HepG2 (cell line): ENCODE results near the gene FOXA1. TPM values are rescaled to one million over a fixed set of nuclear protein-coding genes. Genes with fewer than 3 reads are reported as not detected.

Experiments used
- ATF5 ChIP-seq: sonication (generic); formaldehyde crosslinking; IDR thresholded peaks from 2 replicates; pipeline ENCODE4 v1.4.0; 2020; ENCODE audit warnings: mild to moderate bottlenecking, low read depth, missing genetic modification reagents
- DBP ChIP-seq: sonication (generic); formaldehyde crosslinking; IDR thresholded peaks from 2 replicates; pipeline ENCODE4 v1.4.0; 2020; ENCODE audit warnings: missing genetic modification reagents; ENCODE audit errors: not compliant biosample characterization
- E2F1 ChIP-seq: sonication (generic); formaldehyde crosslinking; IDR thresholded peaks from 2 replicates; pipeline ENCODE4 v1.5.0; 2020; ENCODE audit warnings: missing genetic modification reagents
- FOXK1 ChIP-seq: sonication (generic); formaldehyde crosslinking; IDR thresholded peaks from 2 replicates; pipeline ENCODE4 v1.4.0; 2020; ENCODE audit warnings: low read depth, missing genetic modification reagents, borderline replicate concordance
- GFI1 ChIP-seq: sonication (generic); formaldehyde crosslinking; IDR thresholded peaks from 2 replicates; pipeline ENCODE4 v1.5.0; 2020; ENCODE audit warnings: missing genetic modification reagents, mild to moderate bottlenecking, borderline replicate concordance
- GLMP ChIP-seq: sonication (generic); formaldehyde crosslinking; IDR thresholded peaks from 2 replicates; pipeline ENCODE4 v1.9.0; 2021; ENCODE audit warnings: missing genetic modification reagents, mild to moderate bottlenecking, borderline replicate concordance
- HOXA9 ChIP-seq: sonication (generic); formaldehyde crosslinking; IDR thresholded peaks from 2 replicates; pipeline ENCODE4 v1.8.1; 2022; ENCODE audit warnings: missing genetic modification reagents, mild to moderate bottlenecking, moderate library complexity, borderline replicate concordance
- PHF20 ChIP-seq: sonication (generic); formaldehyde crosslinking; IDR thresholded peaks from 2 replicates; pipeline ENCODE4 v1.5.0; 2020; ENCODE audit warnings: mild to moderate bottlenecking, missing genetic modification reagents
- RCOR2 ChIP-seq: IDR thresholded peaks from 2 replicates; pipeline ENCODE4 v1.6.1; 2016; ENCODE audit warnings: missing biosample characterization, missing genetic modification reagents
- SMYD3 ChIP-seq: sonication (generic); formaldehyde crosslinking; IDR thresholded peaks from 2 replicates; pipeline ENCODE4 v1.8.1; 2023; ENCODE audit warnings: mild to moderate bottlenecking, missing genetic modification reagents
- SOX13 ChIP-seq, 3 experiments: fragments of 450-650 bp in 1 of 3; sonication (generic) in 1 of 3; formaldehyde crosslinking in 1 of 3; IDR thresholded peaks in 2 of 3; conservative IDR thresholded peaks in 1 of 3; 2 replicates each; pipeline versions ENCODE4 v1.5.0 to v1.6.1; 2016 to 2020; ENCODE audit warnings: antibody characterized with exemption in 1 of 3, mild to moderate bottlenecking in 1 of 3, missing compliant biosample characterization in 1 of 3, missing genetic modification reagents in 1 of 3, moderate library complexity in 1 of 3
- SOX6 ChIP-seq, 2 experiments: fragments of 450-650 bp in 1 of 2; sonication (generic) in 1 of 2; formaldehyde crosslinking in 1 of 2; IDR thresholded peaks; 2 replicates each; pipeline versions ENCODE4 v1.4.0 to v1.6.1; 2017 to 2020; ENCODE audit warnings: antibody characterized with exemption in 1 of 2, mild to moderate bottlenecking in 1 of 2, missing genetic modification reagents in 1 of 2
- STAG1 ChIP-seq: sonication (generic); formaldehyde crosslinking; IDR thresholded peaks from 2 replicates; pipeline ENCODE4 v1.4.0; 2020; ENCODE audit warnings: missing genetic modification reagents
- TARDBP ChIP-seq: sonication (generic); formaldehyde crosslinking; IDR thresholded peaks from 2 replicates; pipeline ENCODE4 v1.8.0; 2022; ENCODE audit warnings: mild to moderate bottlenecking, missing genetic modification reagents
- ZFP36 ChIP-seq: fragments of 150-350 bp; IDR thresholded peaks from 2 replicates; pipeline ENCODE4 v1.6.1; 2018; ENCODE audit warnings: borderline replicate concordance, low read length, low read depth; ENCODE audit not compliant: partially characterized antibody
- ZNF17 ChIP-seq: sonication (generic); formaldehyde crosslinking; IDR thresholded peaks from 2 replicates; pipeline ENCODE4 v1.5.0; 2020; ENCODE audit warnings: mild to moderate bottlenecking, missing genetic modification reagents
- ZNF253 ChIP-seq: sonication (generic); formaldehyde crosslinking; IDR thresholded peaks from 2 replicates; pipeline ENCODE4 v1.8.0; 2022; ENCODE audit warnings: mild to moderate bottlenecking, missing genetic modification reagents, borderline replicate concordance
- ZNF343 ChIP-seq: sonication (generic); formaldehyde crosslinking; IDR thresholded peaks from 2 replicates; pipeline ENCODE4 v1.4.0; 2020; ENCODE audit warnings: mild to moderate bottlenecking, missing genetic modification reagents
- ZNF670 ChIP-seq: sonication (generic); formaldehyde crosslinking; IDR thresholded peaks from 2 replicates; pipeline ENCODE4 v1.8.0; 2022; ENCODE audit warnings: mild to moderate bottlenecking, missing genetic modification reagents, borderline replicate concordance
- ZSCAN21 ChIP-seq: sonication (generic); formaldehyde crosslinking; IDR thresholded peaks from 2 replicates; pipeline ENCODE4 v1.8.0; 2022; ENCODE audit warnings: mild to moderate bottlenecking, missing genetic modification reagents, moderate library complexity, borderline replicate concordance
- polyA plus RNA-seq, 8 experiments: library from polyadenylated mRNA; depleted of rRNA in 3 of 8; stranded (reverse) in 7 of 8; unstranded in 1 of 8; fragments of >200 nt; fragmentation: Illumina TruSeq in 4 of 8; extraction: Trizol in 4 of 8; gene quantifications; 2 replicates each; pipeline versions ENCODE4 v1.2.1 to v1.2.3, GENCODE V29; 2011 to 2016; ENCODE audit warnings: low read depth in 4 of 8, missing spikeins in 1 of 8, mixed read lengths in 1 of 8; ENCODE audit not compliant: insufficient read depth in 1 of 8
- total RNA-seq, 5 experiments: library from RNA; depleted of rRNA; stranded (reverse); fragments of >200 nt; fragmentation: Illumina TruSeq; extraction: Trizol; gene quantifications; 2 replicates each; pipeline ENCODE4 v1.2.3, GENCODE V29; 2016; ENCODE audit warnings: low read depth in 1 of 5
- TF ChIP-seq, protein P1 (sequence below): sonication (generic); formaldehyde crosslinking; IDR thresholded peaks from 2 replicates; pipeline ENCODE4 v1.5.0; 2020; ENCODE audit warnings: missing genetic modification reagents

FOXA1 gene
- total and polyA plus RNA-seq, 2 of the 13 experiments (the other 11 are each of a cell fraction or from before 2014, with no cell fraction given): 43.4 to 58.6 TPM

- TF ChIP-seq ZNF253 (CRISPR knock-in tag) (no peak; the same call in 1 of the 2 replicates), TARDBP (CRISPR knock-in tag) (peak; percentile 93), GFI1 (peak; percentile 83; the same call in 1 of the 2 replicates), ZNF17 (CRISPR knock-in tag) (no peak), ATF5 (CRISPR knock-in tag) (no peak; the same call in 1 of the 2 replicates), RCOR2 (CRISPR knock-in tag) (peak; percentile 47; the same call in 1 of the 2 replicates), SOX13 (IDR thresholded peaks at IDR 0.05) (peak; percentile 10; the same call in 1 of the 2 replicates), SOX13 (CRISPR knock-in tag; conservative IDR thresholded peaks at IDR 0.05 in 1 of 2, IDR thresholded peaks at IDR 0.05 in 1 of 2) (peak in 1 of 2 experiments; percentile 72; a peak in 2 of 4 replicates), HOXA9 (CRISPR knock-in tag) (no peak), GLMP (CRISPR knock-in tag) (no peak), E2F1 (CRISPR knock-in tag) (peak; percentile 94), STAG1 (CRISPR knock-in tag) (peak; percentile 41), DBP (CRISPR knock-in tag) (peak; percentile 88), PHF20 (CRISPR knock-in tag) (peak; percentile 59; the same call in 1 of the 2 replicates), ZFP36 (no peak), SOX6 (IDR thresholded peaks at IDR 0.05) (no peak), SOX6 (CRISPR knock-in tag; IDR thresholded peaks at IDR 0.05) (peak; percentile 56; the same call in 1 of the 2 replicates), ZNF343 (CRISPR knock-in tag) (peak; percentile 98), SMYD3 (CRISPR knock-in tag) (peak; percentile 96), ZNF670 (peak; percentile 33; the same call in 1 of the 2 replicates), FOXK1 (CRISPR knock-in tag) (peak; percentile 51), ZSCAN21 (CRISPR knock-in tag) (no peak; the same call in 1 of the 2 replicates)
- TF ChIP-seq, protein P1, sequence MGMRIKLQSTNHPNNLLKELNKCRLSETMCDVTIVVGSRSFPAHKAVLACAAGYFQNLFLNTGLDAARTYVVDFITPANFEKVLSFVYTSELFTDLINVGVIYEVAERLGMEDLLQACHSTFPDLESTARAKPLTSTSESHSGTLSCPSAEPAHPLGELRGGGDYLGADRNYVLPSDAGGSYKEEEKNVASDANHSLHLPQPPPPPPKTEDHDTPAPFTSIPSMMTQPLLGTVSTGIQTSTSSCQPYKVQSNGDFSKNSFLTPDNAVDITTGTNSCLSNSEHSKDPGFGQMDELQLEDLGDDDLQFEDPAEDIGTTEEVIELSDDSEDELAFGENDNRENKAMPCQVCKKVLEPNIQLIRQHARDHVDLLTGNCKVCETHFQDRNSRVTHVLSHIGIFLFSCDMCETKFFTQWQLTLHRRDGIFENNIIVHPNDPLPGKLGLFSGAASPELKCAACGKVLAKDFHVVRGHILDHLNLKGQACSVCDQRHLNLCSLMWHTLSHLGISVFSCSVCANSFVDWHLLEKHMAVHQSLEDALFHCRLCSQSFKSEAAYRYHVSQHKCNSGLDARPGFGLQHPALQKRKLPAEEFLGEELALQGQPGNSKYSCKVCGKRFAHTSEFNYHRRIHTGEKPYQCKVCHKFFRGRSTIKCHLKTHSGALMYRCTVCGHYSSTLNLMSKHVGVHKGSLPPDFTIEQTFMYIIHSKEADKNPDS (CRISPR knock-in tag): peak; percentile 95; the same call in 1 of the 2 replicates
Measured at GRCh38 chr14:37595809-37596621, 966 bp upstream of the FOXA1 start (continued).
